ENCODE measurements around the gene SEMA4G. TPM values are rescaled to one million over a fixed set of nuclear protein-coding genes. Genes with fewer than 3 reads are reported as not detected.

SEMA4G gene
- total RNA-seq, 6 donors from 2014 or later, result 5.4 to 20.4 (median 8.5) TPM

GRCh38 chr10:100976906-100977305, 7.6 kb downstream of the SEMA4G start:
- Histone ChIP-seq H3K27me3 (no peaks in the 10 kb centered on the region), H3K27ac (no peak overlapping the region), H3K4me3 (no peak overlapping the region), H3K36me3 (peaks cover 0 to 42% (median 19%) of the 10 kb centered on the region in 4 donors), H3K4me1 (no peaks in the 10 kb centered on the region), H3K9me3 (no peaks in the 10 kb centered on the region)
- no peak for DNase-seq
- TF ChIP-seq EP300 (IDR thresholded peaks at IDR 0.05), result no peak
- no peak for TF ChIP-seq POLR2A (IDR thresholded peaks at IDR 0.05)
- TF ChIP-seq CTCF (IDR thresholded peaks at IDR 0.05), result no peak
- TF ChIP-seq POLR2AphosphoS5 (IDR thresholded peaks at IDR 0.05), result no peak
- 80 to 85% methylated on average over 3 of the region's 3 CpGs for WGBS, 2 donors
- ATAC-seq (ENCODE audit: low FRiP score in 2 of 2), result no peak

- Histone ChIP-seq H3K4me3 (no peak overlapping the region), H3K9me3 (no peaks in the 10 kb centered on the region), H3K36me3 (peaks cover 0 to 46% (median 22%) of the 10 kb centered on the region in 4 donors), H3K27ac (no peak overlapping the region), H3K4me1 (no peaks in the 10 kb centered on the region), H3K27me3 (no peaks in the 10 kb centered on the region)
- no peak for TF ChIP-seq CTCF (IDR thresholded peaks at IDR 0.05)
- 87% methylated on average over 6 of the region's 6 CpGs for WGBS, 2 donors
- DNase-seq, result no peak
- no peak for ATAC-seq (ENCODE audit: low FRiP score in 2 of 2)
Measured at GRCh38 chr10:100977436-100977835, 8.1 kb downstream of the SEMA4G start.

GRCh38 chr10:100978121-100978900, 9.0 kb downstream of the SEMA4G start:
- ATAC-seq (ENCODE audit: low FRiP score in 2 of 2), result no peak
- WGBS, 2 donors, result 90 to 92% methylated on average over 13 of the region's 13 CpGs
- DNase-seq, result no peak

GRCh38 chr10:100978901-100979195, 9.5 kb downstream of the SEMA4G start:
- peaks cover 0 to 57% (median 31%) of the 10 kb centered on the region in 4 donors for H3K36me3 ChIP-seq
- H3K27me3 ChIP-seq, result no peaks in the 10 kb centered on the region
- no peaks in the 10 kb centered on the region for H3K9me3 ChIP-seq
- 88 to 92% methylated on average over 2 to 10 of the region's 10 CpGs for WGBS, 2 donors
- ATAC-seq (ENCODE audit: low FRiP score in 2 of 2) (no peak), DNase-seq (no peak)
- H3K4me3 ChIP-seq, result no peak overlapping the region
- TF ChIP-seq CTCF (IDR thresholded peaks at IDR 0.05), result no peak
- TF ChIP-seq EP300 (IDR thresholded peaks at IDR 0.05), result no peak
- no peak for TF ChIP-seq POLR2AphosphoS5 (IDR thresholded peaks at IDR 0.05)
- TF ChIP-seq POLR2A (IDR thresholded peaks at IDR 0.05), result no peak
- no peaks in the 10 kb centered on the region for H3K4me1 ChIP-seq
- no peak overlapping the region for H3K27ac ChIP-seq

More at GRCh38 chr10:100978121-100978900, 9.0 kb downstream of the SEMA4G start:
- Histone ChIP-seq H3K36me3 (peaks cover 0 to 52% (median 27%) of the 10 kb centered on the region in 4 donors), H3K9me3 (no peaks in the 10 kb centered on the region), H3K4me1 (no peaks in the 10 kb centered on the region), H3K4me3 (no peak overlapping the region), H3K27ac (no peak overlapping the region), H3K27me3 (no peaks in the 10 kb centered on the region)
- no peak for TF ChIP-seq CTCF (IDR thresholded peaks at IDR 0.05)
- TF ChIP-seq POLR2A (IDR thresholded peaks at IDR 0.05), result no peak
- no peak for TF ChIP-seq POLR2AphosphoS5 (IDR thresholded peaks at IDR 0.05)
- no peak for TF ChIP-seq EP300 (IDR thresholded peaks at IDR 0.05)

- peaks cover 0 to 64% (median 31%) of the 10 kb centered on the region in 4 donors for H3K36me3 ChIP-seq
- peak in 1 of 2 donors; percentile 54 for DNase-seq
- 96 to 97% methylated on average over 4 to 16 of the region's 16 CpGs for WGBS, 2 donors
- TF ChIP-seq POLR2AphosphoS5 (IDR thresholded peaks at IDR 0.05), result no peak
- TF ChIP-seq CTCF (IDR thresholded peaks at IDR 0.05), result no peak
- TF ChIP-seq POLR2A (IDR thresholded peaks at IDR 0.05), result no peak
- no peak for TF ChIP-seq EP300 (IDR thresholded peaks at IDR 0.05)
- no peak for ATAC-seq (ENCODE audit: low FRiP score in 2 of 2)
- no peak overlapping the region for H3K27ac ChIP-seq
- no peaks in the 10 kb centered on the region for H3K9me3 ChIP-seq
- no peak overlapping the region for H3K4me3 ChIP-seq
- H3K27me3 ChIP-seq, result no peaks in the 10 kb centered on the region
- H3K4me1 ChIP-seq, result no peaks in the 10 kb centered on the region
Measured at GRCh38 chr10:100979791-100980272, 10.5 kb downstream of the SEMA4G start.
